Sigmoid colon (tissue), 4 donors: ENCODE measurements around the gene ACCSL.

ENCODE experiments used
- CTCF ChIP-seq, 4 experiments: fragments of 450-650 bp in 3 of 4; fragments of 200-600 bp in 1 of 4; IDR thresholded peaks; one replicate each; pipeline ENCODE4 v1.5.1; 2016 to 2019; ENCODE audit warnings: antibody characterized with exemption in 4 of 4, mild to moderate bottlenecking in 3 of 4, moderate library complexity in 2 of 4
- POLR2A ChIP-seq, 2 donors: fragments of 450-650 bp; IDR thresholded peaks; one replicate each; pipeline ENCODE4 v1.6.1; 2016; ENCODE audit warnings: antibody characterized with exemption in 2 of 2, mild to moderate bottlenecking in 2 of 2, moderate library complexity in 2 of 2
- POLR2AphosphoS5 ChIP-seq, 4 donors: sonication (generic); formaldehyde crosslinking; IDR thresholded peaks; one replicate each; pipeline ENCODE4 v1.6.1; 2017; ENCODE audit warnings: antibody characterized with exemption in 4 of 4

GRCh38 chr11:44030996-44031395 lies 16.8 kb upstream of the ACCSL start:
- TF ChIP-seq POLR2A (IDR thresholded peaks at IDR 0.05) (no peak), CTCF (IDR thresholded peaks at IDR 0.05) (no peak), POLR2AphosphoS5 (IDR thresholded peaks at IDR 0.05) (no peak)
